COLO829 (cell line): ENCODE results near the gene TNS3.

Experiments
- DNase-seq: peaks from one replicate; pipeline ENCODE4 v3.0.0; 2012; ENCODE audit warnings: low spot score

The TNS3 gene

DNA sequence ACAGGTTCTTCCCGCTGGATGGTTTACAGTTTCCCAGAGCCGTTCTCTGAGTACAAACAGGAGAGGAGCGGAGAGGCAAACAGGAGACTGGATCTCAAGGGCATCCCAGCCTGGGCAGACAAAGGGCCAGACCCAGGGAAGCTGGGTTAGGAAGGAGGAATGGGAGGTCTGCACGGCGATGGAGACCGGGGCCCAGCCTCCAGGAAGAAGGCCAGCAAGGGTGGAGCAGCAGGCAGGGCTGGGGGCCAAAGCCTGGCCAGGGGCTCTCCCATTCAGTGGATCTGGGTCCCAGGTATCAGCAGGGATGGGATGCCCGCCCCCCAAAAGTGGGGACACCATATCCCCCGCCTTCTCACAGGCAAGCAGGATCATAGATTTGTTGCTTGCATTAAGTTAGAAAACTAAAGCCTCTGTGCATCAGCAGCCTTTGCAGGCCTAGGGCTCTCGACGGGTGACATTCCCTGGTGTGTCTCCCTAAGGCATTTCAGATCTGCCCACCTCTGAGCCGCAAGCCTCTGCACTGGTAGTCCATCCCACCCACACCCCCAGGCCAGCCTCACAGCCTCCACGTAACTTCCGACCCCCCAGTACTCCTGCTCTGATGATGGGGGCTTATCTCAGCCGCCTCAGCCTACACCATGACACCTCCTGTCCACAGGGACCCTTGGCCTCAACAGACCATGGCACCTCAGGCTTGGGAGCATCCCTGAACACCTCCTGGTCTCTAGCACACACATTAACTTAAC, 59.9 kb downstream of the TNS3 start:
- DNase-seq = no peak

DNA sequence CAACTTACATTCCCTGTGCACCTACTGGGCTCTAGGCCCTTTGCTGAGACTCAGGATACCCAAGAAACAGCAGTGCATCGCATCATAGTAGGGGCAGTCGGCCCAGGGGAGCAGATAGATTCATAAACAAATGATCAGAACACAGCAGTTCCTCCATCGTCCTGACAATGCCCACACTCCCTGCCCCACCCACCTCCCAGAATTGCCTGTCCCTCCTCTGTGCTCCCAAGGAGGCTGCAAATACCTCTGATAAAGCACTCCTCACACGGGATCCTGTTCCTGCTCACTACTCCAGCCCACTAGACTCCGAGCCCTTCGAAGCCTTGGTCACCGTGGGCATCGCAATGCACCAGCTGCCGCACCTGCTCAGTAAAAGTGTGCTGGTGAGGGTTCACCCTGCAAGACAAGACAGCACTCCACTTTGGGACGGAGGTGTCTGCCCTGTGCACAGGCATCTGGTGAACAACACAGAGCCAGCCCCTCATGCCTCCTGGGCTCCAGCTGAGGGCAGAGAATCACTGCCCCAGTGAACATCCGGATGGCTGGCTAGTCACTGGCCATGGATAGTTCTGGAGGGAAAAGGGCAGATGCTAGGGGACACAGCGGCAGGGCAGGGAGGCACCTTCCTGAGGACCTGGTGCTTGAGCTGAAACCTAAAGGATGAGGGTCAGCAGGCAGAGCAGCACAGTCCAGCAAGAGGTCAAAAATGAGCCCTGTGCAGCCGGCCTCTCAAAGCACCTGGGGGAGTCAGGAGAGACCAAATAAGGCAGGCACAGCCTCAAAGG, 60.7 kb downstream of the TNS3 start:
- no peak for DNase-seq

DNA sequence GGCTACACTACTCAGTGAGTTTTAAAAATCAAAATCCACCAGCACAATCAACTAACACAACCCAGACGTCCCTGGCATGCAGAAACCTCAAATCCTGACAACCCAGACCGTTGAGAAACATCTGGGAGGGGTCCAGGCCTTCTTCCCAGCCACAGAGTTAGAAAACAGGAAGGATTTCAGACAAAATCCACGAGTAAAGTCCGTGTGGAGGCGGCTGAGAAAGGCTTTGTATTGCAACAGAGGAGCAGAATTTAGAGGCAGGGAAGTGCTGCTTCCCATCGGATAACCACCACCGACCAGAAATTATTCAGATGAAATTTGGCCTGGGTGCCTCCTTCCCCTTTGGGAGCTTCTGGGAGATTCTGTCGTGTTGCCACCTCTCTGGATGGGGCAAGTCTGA, 61.5 kb downstream of the TNS3 start:
- DNase-seq = no peak

- no peak for DNase-seq
These were observed 63.1 kb downstream of the TNS3 start for GRCh38 chr7:47518827-47519226.

GRCh38 chr7:47517821-47518480, 64.0 kb downstream of the TNS3 start:
- DNase-seq = no peak

DNA sequence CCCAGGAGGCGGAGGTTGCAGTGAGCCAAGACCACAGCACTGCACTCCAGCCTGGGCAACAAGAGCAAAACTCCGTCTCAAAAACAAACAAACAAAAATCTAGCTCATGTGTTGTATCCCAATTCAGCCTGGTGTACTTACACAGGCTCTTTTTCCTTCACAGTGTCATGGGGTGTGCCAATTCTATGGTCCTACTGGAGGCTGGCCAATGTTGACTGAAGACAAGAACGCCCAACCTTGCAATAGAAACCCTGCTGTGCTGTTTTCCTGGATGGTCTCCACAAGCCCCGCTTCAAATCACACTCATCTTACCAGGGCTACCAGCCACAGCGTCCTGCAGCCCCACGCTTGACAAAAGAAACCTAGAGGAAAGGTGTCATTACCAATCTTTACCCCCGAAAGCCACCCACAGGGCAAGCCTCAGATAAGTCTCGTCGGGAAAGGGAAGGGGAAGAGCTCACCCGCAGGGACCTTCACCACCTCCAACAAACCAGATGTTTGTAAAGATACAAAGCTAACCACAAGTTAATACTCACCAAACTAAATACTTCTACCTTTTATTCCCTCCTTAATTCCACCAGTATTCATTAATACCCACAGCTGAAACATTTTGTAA, 64.8 kb downstream of the TNS3 start:
- DNase-seq = no peak

GRCh38 chr7:47516386-47516785, 65.5 kb downstream of the TNS3 start:
- no peak for DNase-seq

- no peak for DNase-seq
These were observed 66.5 kb downstream of the TNS3 start for GRCh38 chr7:47515305-47515834.

- no peak for DNase-seq
These were observed 67.1 kb downstream of the TNS3 start for GRCh38 chr7:47514818-47515217.

DNA sequence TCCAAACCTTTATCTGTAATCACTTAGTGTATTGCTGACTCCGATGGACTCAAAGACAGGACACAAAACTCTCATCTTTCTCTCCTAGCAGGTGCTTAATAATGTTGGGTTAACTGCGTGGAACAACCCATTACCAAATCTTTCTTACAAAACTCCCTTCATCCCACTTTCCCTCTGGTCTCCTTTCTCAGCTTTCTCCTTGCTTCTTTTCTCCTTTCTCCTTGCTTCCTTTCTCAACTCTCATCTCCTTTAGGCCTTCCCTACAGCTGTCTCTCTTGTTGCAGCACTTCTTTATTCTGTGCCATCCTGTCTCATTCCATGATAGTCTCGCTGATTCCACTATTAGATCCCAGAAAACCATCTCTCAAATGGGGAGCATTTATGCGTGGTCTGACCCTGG, 67.5 kb downstream of the TNS3 start:
- no peak for DNase-seq

GRCh38 chr7:47513741-47514241, 68.1 kb downstream of the TNS3 start:
- no peak for DNase-seq

GRCh38 chr7:47512481-47513176, 69.3 kb downstream of the TNS3 start:
- DNase-seq = no peak

DNA sequence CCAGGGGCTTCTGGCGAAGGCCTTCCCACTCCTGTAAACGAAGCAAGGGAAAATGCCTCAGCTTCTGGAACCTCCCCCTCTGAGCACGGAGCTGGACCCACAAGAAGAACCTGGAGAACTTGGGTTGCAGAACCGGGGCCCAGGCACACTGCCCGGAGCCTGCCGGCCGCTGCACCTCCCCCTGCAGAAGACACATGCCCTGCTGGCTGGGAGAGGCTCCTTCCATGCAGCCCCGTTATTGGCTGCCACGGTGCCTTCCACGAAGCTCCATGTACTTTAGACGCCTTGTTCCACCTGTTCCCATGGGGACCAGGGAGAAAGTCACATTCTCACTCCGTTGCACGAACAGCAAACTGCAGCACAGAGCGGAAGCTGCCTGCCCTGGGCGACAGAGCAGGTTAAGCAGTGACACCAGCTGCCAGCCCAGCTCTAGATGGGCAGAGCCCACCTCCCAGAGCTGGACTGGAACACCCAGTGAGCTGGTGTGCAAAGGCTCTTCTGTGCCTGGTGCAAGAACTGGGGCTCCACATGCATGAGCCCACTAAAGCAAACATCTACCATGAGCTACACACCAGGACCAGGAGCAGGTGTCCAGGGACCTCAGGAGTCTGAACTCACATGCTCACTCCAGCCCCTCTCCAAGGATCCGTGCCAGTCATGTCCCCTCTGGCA, 70.1 kb downstream of the TNS3 start:
- no peak for DNase-seq

DNA sequence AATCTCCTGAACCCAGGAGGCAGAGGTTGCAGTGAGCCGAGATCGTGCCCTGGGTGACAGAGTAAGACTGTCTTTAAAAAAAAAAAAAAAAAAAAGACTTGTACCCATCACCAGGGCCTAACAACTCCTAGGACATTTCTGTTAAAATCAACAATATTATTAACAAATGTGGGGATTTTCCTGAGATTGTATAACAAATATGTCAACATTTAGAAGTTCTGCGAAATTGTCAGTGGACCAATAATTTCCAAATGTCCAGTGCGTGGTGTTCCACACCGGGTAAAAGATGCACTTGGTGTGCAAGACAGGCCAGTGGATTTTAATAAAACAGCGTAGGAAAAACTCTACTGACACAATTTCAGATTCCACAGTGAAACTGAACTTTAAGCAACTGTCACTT, 71.1 kb downstream of the TNS3 start:
- no peak for DNase-seq

GRCh38 chr7:47510192-47510591, 71.7 kb downstream of the TNS3 start:
- no peak for DNase-seq

DNA sequence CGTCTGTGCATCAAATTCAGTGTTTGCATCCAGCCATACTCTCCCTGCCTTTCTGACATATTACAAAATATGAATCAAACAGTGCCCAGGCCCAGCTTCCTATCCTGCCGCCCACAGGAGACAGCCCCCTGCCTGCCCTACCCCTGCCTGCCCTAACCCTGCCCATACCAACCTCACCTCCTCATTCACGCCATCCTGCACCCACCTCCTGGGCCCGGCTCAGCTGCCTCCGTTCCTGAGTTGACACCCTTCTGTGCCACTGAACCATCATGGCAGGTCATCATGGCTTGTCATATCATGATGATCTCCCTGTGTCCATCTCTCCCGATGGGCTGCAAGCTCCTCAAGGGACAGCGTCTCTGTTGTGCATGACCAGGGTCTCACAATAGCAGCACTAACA, 72.3 kb downstream of the TNS3 start:
- no peak for DNase-seq

- no peak for DNase-seq
These were observed 73.2 kb downstream of the TNS3 start for GRCh38 chr7:47508389-47509380.

- DNase-seq = no peak
These were observed 74.4 kb downstream of the TNS3 start for GRCh38 chr7:47507522-47507921.
